ENCODE data around the gene C6orf141. TPM values are rescaled to one million over a fixed set of nuclear protein-coding genes. Genes with fewer than 3 reads are reported as not detected.

C6orf141 gene
- total RNA-seq, 2 donors from 2014 or later = 0.67 TPM; not detected in 1

GRCh38 chr6:49548613-49549304, 1.7 kb upstream of the C6orf141 start:
- DNase-seq (no peak), ATAC-seq (replicated peaks in 1 of 2) (no peak)
- Mint-ChIP-seq H3K27me3 (ENCODE audit: low read depth) (peaks cover 48% of the 10 kb centered on the region), H3K27ac (no peak overlapping the region), H3K4me1 (ENCODE audit: low read depth) (peaks cover 21% of the 10 kb centered on the region), H3K36me3 (ENCODE audit: insufficient read depth in 2 of 2) (no peaks in the 10 kb centered on the region), H3K4me3 (no peak overlapping the region), H3K9me3 (no peaks in the 10 kb centered on the region)

- DNase-seq (no peak), ATAC-seq (replicated peaks in 1 of 2) (no peak)
- H3K4me3 Mint-ChIP-seq = peak overlapping the region; percentile 79 to 81
- peaks cover 53% of the 10 kb centered on the region for H3K27me3 Mint-ChIP-seq (ENCODE audit: low read depth)
- H3K36me3 Mint-ChIP-seq (ENCODE audit: insufficient read depth in 2 of 2) = no peaks in the 10 kb centered on the region
- H3K9me3 Mint-ChIP-seq = no peaks in the 10 kb centered on the region
- H3K4me1 Mint-ChIP-seq (ENCODE audit: low read depth) = peaks cover 21% of the 10 kb centered on the region
- no peak overlapping the region for H3K27ac Mint-ChIP-seq
These were observed 577 bp upstream of the C6orf141 start for GRCh38 chr6:49549691-49550491.

GRCh38 chr6:49551078-49551865, 804 bp downstream of the C6orf141 start:
- H3K27me3 Mint-ChIP-seq (ENCODE audit: low read depth) = peaks cover 51% of the 10 kb centered on the region

GRCh38 chr6:49551866-49552129, 1.3 kb downstream of the C6orf141 start:
- H3K27ac Mint-ChIP-seq = no peak overlapping the region
- DNase-seq (peak in 1 of 2 donors; percentile 1), ATAC-seq (replicated peaks in 1 of 2) (peak; percentile 24 to 26)
- no peaks in the 10 kb centered on the region for H3K36me3 Mint-ChIP-seq (ENCODE audit: insufficient read depth in 2 of 2)
- H3K9me3 Mint-ChIP-seq = no peaks in the 10 kb centered on the region
- peaks cover 46% of the 10 kb centered on the region for H3K27me3 Mint-ChIP-seq (ENCODE audit: low read depth)
- peak overlapping the region; percentile 79 to 81 for H3K4me3 Mint-ChIP-seq
- peaks cover 28% of the 10 kb centered on the region for H3K4me1 Mint-ChIP-seq (ENCODE audit: low read depth)

More at GRCh38 chr6:49551078-49551865, 804 bp downstream of the C6orf141 start:
- H3K4me1 Mint-ChIP-seq (ENCODE audit: low read depth) = peaks cover 23% of the 10 kb centered on the region
- H3K36me3 Mint-ChIP-seq (ENCODE audit: insufficient read depth in 2 of 2) = no peaks in the 10 kb centered on the region
- no peaks in the 10 kb centered on the region for H3K9me3 Mint-ChIP-seq
- H3K27ac Mint-ChIP-seq = no peak overlapping the region
- peak overlapping the region; percentile 79 to 81 for H3K4me3 Mint-ChIP-seq
- peak; percentile 3 to 13 for DNase-seq
- peak; percentile 53 to 56 for ATAC-seq (replicated peaks in 1 of 2)

- peaks cover 28% of the 10 kb centered on the region for H3K4me1 Mint-ChIP-seq (ENCODE audit: low read depth)
- H3K36me3 Mint-ChIP-seq (ENCODE audit: insufficient read depth in 2 of 2) = no peaks in the 10 kb centered on the region
- H3K27me3 Mint-ChIP-seq (ENCODE audit: low read depth) = peaks cover 38% of the 10 kb centered on the region
- no peaks in the 10 kb centered on the region for H3K9me3 Mint-ChIP-seq
- ATAC-seq (replicated peaks in 1 of 2) (no peak), DNase-seq (no peak)
- H3K27ac Mint-ChIP-seq = no peak overlapping the region
- peak overlapping the region in 1 of 2 donors; percentile 42 for H3K4me3 Mint-ChIP-seq
These were observed 2.1 kb downstream of the C6orf141 start for GRCh38 chr6:49552596-49552995.

GRCh38 chr6:49553384-49553783, 2.9 kb downstream of the C6orf141 start:
- Mint-ChIP-seq H3K4me3 (no peak overlapping the region), H3K27ac (no peak overlapping the region), H3K9me3 (no peaks in the 10 kb centered on the region), H3K36me3 (ENCODE audit: insufficient read depth in 2 of 2) (no peaks in the 10 kb centered on the region), H3K27me3 (ENCODE audit: low read depth) (peaks cover 37% of the 10 kb centered on the region), H3K4me1 (ENCODE audit: low read depth) (peaks cover 28% of the 10 kb centered on the region)
- no peak for ATAC-seq (replicated peaks in 1 of 2)
- no peak for DNase-seq

GRCh38 chr6:49555951-49556350, 5.5 kb downstream of the C6orf141 start:
- peaks cover 19% of the 10 kb centered on the region for H3K27me3 Mint-ChIP-seq (ENCODE audit: low read depth)
- DNase-seq (no peak), ATAC-seq (replicated peaks in 1 of 2) (no peak)
- no peak overlapping the region for H3K27ac Mint-ChIP-seq
- H3K9me3 Mint-ChIP-seq = no peaks in the 10 kb centered on the region
- H3K4me1 Mint-ChIP-seq (ENCODE audit: low read depth) = peaks cover 18% of the 10 kb centered on the region
- no peak overlapping the region for H3K4me3 Mint-ChIP-seq
- H3K36me3 Mint-ChIP-seq (ENCODE audit: insufficient read depth in 2 of 2) = no peaks in the 10 kb centered on the region

- ATAC-seq (replicated peaks in 1 of 2) (peak; percentile 70 to 82), DNase-seq (peak; percentile 4 to 8)
- H3K27ac Mint-ChIP-seq = no peak overlapping the region
- peaks cover 13% of the 10 kb centered on the region for H3K4me1 Mint-ChIP-seq (ENCODE audit: low read depth)
- H3K9me3 Mint-ChIP-seq = no peaks in the 10 kb centered on the region
- H3K4me3 Mint-ChIP-seq = no peak overlapping the region
- H3K27me3 Mint-ChIP-seq (ENCODE audit: low read depth) = peaks cover 17% of the 10 kb centered on the region
- no peaks in the 10 kb centered on the region for H3K36me3 Mint-ChIP-seq (ENCODE audit: insufficient read depth in 2 of 2)
These were observed 6.0 kb downstream of the C6orf141 start for GRCh38 chr6:49556429-49556837.

- DNase-seq = no peak
- H3K27me3 Mint-ChIP-seq (ENCODE audit: low read depth) = peaks cover 11% of the 10 kb centered on the region
- no peaks in the 10 kb centered on the region for H3K36me3 Mint-ChIP-seq (ENCODE audit: insufficient read depth in 2 of 2)
- no peak overlapping the region for H3K4me3 Mint-ChIP-seq
- H3K4me1 Mint-ChIP-seq (ENCODE audit: low read depth) = peaks cover 7% of the 10 kb centered on the region
- no peak for ATAC-seq (replicated peaks in 1 of 2)
- H3K27ac Mint-ChIP-seq = no peak overlapping the region
- no peaks in the 10 kb centered on the region for H3K9me3 Mint-ChIP-seq
These were observed 6.7 kb downstream of the C6orf141 start for GRCh38 chr6:49557177-49557576.

GRCh38 chr6:49558238-49558637, 7.8 kb downstream of the C6orf141 start:
- Mint-ChIP-seq H3K27ac (no peak overlapping the region), H3K36me3 (ENCODE audit: insufficient read depth in 2 of 2) (no peaks in the 10 kb centered on the region), H3K27me3 (ENCODE audit: low read depth) (peaks cover 10% of the 10 kb centered on the region), H3K4me3 (no peak overlapping the region), H3K4me1 (ENCODE audit: low read depth) (peaks cover 7% of the 10 kb centered on the region), H3K9me3 (no peaks in the 10 kb centered on the region)
- DNase-seq (no peak), ATAC-seq (replicated peaks in 1 of 2) (no peak)

GRCh38 chr6:49563006-49563886, 12.8 kb downstream of the C6orf141 start:
- no peaks in the 10 kb centered on the region for H3K4me1 Mint-ChIP-seq (ENCODE audit: low read depth)
- peaks cover 17% of the 10 kb centered on the region for H3K27me3 Mint-ChIP-seq (ENCODE audit: low read depth)
- ATAC-seq (replicated peaks in 1 of 2) (no peak), DNase-seq (no peak)
- H3K9me3 Mint-ChIP-seq = no peaks in the 10 kb centered on the region
- no peak overlapping the region for H3K4me3 Mint-ChIP-seq
- no peak overlapping the region for H3K27ac Mint-ChIP-seq
- no peaks in the 10 kb centered on the region for H3K36me3 Mint-ChIP-seq (ENCODE audit: insufficient read depth in 2 of 2)

- H3K4me1 Mint-ChIP-seq (ENCODE audit: low read depth) = no peaks in the 10 kb centered on the region
- H3K4me3 Mint-ChIP-seq = no peak overlapping the region
- no peak overlapping the region for H3K27ac Mint-ChIP-seq
- ATAC-seq (replicated peaks in 1 of 2) (no peak), DNase-seq (no peak)
- peaks cover 17% of the 10 kb centered on the region for H3K27me3 Mint-ChIP-seq (ENCODE audit: low read depth)
- H3K36me3 Mint-ChIP-seq (ENCODE audit: insufficient read depth in 2 of 2) = no peaks in the 10 kb centered on the region
- no peaks in the 10 kb centered on the region for H3K9me3 Mint-ChIP-seq
These were observed 14.1 kb downstream of the C6orf141 start for GRCh38 chr6:49564552-49564951.
